Measurements from ENCODE around the gene ADGRG1.

Gene ADGRG1

DNA sequence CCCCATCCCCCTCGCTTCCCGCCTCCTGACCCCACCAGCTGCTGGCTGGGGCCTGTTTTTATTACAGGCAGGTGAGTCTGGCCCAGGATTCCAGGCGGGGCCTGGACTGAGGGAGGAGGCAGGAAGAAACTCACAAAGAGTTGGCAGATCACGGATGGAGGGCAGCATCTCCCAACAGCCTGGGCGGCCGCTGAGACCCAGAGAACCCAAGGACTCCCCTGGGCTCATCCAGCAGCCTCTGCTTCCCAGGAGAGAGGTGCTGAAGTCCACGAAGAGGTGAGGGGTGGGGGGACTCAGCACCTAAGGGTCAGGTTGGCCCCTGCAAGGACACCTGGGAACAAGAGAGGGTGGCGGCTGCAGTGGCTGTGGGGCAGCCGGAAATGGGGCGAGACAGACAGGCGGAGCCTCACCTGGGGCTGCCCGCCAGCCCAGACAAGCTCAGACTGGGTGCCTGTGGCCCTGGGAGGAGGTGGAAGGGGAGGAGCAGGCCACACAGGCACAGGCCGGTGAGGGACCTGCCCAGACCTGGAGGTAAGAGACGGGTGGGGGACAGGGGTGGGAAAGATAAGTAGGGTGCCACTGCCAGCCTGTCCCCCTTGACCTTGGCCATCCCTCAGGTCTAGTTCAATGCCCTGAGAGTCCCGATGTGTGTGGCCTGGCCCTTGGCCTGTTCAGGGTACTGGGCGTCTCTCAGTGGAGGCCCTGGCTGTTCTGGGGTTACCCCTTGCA is 8.7 kb upstream of the ADGRG1 start:
- in situ Hi-C loops (cut with MboI; ENCODE audit: low sequenced_read_pairs), result no loop called here

DNA sequence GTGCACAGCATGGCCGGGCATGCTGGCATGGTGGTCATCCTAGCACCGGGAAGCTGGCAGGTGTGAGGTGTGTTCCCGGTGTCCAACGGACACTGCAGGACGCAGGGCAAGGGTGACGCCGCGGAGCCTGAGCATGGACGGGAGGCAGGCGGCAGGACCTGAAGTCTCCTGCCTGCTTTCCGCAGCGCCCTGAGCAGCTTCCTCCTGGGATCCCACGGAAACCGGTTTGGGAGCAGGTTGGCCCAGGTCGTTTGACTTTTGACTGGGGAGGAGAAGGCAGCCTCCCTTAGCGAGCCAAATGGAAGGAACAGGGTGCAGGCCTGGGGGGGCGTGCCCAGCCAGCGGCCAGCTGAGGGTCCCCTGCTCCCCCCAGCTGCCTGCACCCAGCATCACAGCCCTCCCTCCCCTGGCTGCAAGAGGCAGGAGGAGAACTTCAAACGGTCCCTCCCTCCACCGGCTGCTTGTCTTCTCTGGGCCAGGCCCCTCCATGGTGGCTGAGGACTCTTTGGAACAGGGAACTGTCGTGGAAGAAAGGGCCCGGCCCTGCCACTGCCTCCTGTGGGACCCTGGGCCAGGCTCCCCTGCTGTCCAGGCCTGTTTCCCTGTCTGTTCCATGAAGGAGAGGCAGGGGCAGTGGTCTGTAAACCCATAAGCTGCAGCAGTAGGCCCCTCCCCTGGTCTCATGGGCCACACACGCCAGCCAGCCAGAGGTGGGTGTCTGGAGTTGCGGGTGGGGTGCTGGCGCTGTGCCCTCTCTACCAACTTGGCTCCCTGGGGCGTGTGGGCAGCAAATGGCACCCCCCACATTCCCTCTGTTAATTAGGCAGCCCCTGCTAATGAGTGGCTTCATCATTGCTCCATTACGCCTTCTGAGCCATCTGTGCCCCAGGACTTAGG is 7.8 kb upstream of the ADGRG1 start:
- in situ Hi-C loops (cut with MboI; ENCODE audit: low sequenced_read_pairs), result no loop called here

DNA sequence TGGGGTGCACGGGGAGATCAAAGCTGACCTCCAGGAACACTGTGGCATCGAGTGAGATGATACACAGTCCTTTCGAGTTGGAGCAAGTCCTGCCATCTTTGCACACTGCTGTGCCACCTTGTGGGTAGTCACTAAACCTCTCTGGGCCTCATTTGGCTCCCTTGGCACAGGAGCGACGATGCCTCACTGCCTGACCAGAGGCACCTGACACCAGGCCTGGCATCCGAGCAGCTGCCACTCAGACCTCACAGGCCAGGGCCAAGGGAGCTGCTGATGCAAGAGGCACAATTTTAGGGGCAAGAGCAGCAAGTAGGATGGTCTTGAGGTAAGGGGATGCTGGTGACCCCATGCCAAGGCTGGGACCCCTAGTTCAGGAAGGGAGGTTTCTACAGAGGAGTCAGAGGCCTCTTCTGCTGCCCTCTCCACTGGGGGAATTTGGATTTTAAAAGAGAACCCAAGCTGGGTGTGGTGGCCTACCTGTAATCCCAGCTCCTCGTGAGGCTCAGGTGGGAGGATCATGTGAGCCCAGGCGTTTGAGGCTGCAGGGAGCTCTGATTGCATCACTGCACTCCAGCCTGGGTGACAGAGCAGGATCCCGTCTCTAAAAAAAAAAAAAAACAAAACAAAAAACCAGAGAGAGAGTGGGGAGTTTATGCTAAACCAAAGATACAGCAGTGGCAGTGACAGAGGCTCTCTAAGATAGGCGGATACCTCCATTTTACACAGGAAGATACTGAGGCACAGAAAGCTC is 6.7 kb upstream of the ADGRG1 start:
- in situ Hi-C loops (cut with MboI; ENCODE audit: low sequenced_read_pairs), result no loop called here

DNA sequence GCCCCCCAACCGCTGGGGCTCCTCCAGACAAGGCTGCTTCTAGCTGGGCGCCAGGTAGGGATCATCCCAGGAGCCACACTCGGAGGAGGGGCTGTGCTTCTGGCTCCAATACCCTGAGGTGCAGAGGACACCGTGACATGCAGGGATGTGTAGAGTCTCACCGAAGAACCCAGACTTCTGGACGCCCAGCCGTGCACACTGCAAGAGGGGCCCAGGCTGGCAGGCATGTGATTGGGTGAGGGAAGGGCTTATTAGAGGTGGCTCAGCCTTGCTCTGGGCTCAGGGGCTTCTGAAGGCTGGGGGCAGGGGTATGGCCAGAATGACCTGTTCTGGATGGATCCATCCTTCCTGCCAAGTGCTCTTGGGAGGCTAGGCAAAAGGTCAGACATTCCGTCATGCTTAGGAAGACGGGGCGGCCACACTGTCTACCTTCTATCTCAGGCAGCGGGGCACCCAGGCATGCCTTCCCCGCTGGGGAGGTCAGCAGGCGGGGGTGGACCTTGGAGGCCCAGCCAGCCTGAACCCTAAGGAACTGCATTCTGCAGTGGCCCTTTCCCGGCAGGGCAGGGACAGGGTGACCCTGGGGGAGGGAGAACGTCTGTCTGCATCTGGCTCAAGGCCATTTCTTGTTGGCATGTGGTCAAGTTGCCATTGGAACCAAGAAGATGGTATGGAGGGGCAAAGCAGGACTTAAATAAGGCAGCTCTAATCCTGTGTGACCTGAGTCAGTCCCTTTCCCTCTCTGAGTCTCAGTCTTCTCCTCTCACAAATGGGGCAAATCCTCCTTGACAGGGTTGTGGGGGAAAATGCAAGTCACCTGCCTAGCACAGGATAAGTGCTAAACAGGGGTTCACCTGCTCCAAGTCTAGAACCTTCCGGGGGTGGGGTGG is 5.8 kb upstream of the ADGRG1 start:
- in situ Hi-C loops (cut with MboI; ENCODE audit: low sequenced_read_pairs), result no loop called here

DNA sequence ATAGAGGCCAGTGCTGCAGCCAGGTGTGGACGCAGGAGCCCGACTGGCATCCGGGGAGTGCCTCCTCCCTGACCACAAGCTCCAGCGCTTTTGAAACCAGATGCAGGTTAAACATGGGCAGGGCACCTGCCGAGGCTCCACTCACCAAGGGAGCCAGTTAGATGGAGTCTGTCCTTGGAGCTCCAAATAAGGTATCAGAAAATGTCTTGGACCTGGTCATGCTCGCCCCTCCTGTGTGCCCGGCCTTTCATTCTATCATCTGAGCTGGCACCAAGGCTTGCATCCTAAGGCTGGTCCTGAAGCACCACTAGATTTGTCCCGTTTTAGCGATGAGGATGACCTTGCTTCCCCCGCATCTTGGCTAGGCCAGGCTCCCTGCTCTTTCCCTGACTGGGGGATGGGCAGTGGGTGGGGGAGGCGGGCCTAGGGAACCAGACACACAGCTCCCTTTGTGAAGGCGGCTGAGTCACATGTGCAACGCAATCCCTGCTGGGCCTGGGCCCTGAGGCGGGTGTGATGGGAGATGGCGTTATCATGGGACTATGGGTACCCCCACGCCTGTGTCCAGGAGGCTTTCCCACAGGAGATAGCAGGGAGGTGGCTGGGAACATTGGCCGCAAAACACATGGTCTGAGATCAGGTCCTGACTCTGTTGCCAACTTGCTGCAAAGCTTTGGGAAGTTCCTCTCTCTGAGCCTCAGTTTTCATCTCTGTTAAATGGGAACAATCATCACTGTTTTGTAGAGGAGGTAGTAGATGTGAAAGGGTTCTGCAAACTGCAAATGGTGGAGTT is 5.0 kb upstream of the ADGRG1 start:
- in situ Hi-C loops (cut with MboI; ENCODE audit: low sequenced_read_pairs), result no loop called here

DNA sequence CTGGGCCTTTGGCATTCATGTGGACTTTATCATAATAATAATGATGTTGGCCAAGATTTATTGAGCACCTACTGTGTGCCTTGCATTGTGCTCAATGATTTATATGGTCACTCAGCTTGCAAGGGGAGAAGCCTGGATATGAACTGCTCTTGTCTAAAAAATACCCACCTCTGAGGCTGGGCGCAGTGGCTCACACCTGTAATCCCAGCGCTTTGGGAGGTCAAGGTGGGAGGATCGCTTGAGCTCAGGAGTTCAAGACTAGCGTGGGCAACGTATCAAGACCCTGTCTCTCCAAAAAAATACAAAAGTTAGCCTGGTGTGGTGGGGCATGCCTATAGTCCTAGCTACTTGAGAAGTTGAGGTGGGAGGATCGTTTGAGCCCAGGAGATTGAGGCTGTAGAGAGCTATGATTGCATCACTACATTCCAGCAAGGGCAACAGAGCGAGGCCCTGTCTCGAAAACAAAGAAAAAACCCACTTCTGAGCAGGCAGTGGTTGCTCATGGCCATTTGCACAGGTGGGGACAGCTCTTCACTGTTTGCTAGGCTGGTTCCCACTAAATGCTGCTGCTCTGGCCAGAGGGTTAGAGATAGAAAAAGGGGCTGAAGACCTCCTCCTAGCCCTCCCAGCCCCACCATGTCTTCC is 4.3 kb upstream of the ADGRG1 start:
- in situ Hi-C loops (cut with MboI; ENCODE audit: low sequenced_read_pairs), result no loop called here

DNA sequence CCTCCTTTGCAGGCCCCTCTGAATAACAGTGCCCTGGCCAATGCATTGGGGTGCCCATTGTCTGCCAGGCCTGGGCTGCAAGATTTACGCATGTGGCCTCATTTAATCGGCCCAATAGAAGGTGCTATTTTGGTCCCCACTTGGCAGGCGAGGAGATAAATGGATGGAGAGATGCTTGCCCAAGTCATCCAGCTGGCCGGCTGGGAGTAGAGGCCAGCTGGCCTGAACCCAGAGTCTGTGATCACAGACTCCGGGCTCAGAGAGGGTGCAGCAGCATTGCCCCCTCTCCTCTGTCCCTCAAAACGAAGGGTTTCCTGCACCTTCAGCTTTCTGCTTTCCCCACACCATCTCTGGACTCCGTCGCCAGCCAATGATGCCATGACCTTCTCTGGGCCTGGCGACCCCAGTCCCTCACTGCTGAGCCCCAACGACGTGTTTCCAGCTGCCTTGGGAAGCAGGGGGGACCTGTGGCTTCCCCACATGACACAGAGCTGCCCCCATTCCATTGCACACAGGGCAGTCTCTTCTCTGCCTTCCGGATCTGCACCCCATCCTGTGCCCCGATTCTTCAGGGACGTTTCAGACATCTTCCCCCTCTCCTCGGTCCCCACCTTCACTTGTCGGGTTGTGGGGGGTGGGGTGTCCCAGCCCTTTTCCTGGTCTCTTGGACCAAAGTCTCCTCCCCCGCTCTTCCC is 3.5 kb upstream of the ADGRG1 start:
- in situ Hi-C loops (cut with MboI; ENCODE audit: low sequenced_read_pairs), result no loop called here

DNA sequence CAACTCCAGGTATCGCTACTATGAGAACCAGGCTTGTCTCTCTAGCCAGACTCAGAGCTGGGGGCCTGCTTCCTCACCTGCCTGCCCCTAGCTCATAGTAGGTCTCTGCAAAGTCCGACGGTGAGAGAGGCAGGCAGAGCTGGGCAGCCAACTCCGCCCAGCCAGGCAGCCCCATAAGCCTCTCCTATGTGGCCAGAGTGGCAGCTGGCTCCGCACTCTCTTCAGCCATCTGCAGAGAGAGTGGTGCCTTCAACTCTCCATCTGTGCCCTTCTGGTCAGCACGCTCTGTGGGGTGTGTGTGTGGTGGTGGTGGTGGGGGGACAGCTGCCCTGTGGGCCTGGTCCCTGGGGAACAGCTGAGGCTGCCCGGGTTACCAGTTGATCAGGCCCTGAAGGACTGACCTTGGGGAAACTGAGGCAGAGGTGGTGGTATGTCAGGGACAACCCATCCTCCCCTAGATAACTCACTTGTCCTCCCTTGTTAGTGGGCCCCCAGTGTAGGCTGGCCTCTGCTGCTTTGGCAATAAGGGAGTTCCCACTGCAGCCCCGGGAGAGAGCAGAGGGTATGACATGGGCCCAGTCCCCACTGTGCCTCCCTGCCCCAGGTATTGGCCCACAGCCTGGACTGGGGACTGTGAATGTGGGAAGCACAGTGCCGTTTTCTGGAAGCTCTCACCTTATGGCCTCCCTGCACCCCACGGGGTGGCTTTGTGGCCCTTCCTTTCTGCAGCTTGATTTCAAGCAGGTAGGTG is 1.8 kb upstream of the ADGRG1 start:
- in situ Hi-C loops (cut with MboI; ENCODE audit: low sequenced_read_pairs), result no loop called here

DNA sequence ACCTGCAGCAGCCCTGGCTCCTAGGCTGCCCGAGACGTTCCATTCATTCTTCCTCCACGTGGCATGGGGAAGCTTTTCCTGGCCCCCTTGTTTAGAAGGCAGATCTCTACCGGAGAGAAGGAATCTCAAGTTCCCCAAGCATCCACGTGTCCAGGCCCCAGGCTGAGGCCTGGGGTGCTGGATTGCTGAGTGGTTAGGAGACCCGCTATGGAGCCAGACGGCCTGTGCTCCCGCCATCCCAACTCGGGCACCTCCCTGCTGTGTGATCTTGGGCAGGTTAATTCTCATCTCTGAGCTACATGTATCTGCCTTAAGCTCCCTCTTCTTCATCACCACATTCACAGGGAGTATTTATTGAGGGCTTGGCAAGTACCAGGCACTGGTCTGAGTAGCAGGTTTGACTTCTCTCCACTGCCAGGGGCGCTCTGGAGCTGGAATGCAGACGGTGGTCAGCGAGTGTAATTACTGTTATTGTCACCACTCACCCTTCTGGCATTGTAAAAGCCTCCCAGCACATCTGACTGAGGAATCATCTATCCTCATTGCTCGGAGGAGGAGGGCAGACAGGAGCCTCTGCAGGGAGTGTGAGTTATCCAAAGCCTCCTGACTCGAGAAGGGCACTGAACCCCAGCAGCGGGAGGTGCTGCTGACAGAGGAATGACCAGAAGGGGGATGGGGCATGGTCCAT is 1.1 kb upstream of the ADGRG1 start:
- in situ Hi-C loops (cut with MboI; ENCODE audit: low sequenced_read_pairs), result no loop called here

DNA sequence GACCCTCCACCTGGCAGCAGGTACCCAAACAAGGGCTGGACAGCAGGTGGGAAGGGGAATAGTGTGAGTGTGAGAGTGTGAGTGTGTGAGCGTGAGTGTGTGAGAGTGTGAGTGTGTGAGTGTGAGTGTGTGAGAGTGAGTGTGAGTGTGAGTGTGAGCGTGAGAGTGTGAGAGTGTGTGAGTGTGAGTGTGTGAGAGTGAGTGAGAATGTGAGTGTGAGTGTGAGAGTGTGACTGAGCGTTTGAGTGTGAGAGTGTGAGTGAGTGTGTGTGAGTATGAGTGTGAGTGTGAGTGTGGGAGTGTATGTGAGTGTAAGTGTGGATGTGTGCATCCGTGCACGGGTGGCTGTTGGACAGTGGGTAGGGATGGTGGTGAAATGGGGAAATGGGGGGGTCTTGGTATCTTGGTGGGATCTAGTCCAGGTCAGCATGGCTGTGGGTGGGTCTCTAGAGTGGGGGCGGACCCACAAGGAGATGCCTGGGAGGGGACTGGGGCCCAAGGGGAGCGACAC is 408 bp downstream of the ADGRG1 start:
- in situ Hi-C loops (cut with MboI; ENCODE audit: low sequenced_read_pairs), result no loop called here

DNA sequence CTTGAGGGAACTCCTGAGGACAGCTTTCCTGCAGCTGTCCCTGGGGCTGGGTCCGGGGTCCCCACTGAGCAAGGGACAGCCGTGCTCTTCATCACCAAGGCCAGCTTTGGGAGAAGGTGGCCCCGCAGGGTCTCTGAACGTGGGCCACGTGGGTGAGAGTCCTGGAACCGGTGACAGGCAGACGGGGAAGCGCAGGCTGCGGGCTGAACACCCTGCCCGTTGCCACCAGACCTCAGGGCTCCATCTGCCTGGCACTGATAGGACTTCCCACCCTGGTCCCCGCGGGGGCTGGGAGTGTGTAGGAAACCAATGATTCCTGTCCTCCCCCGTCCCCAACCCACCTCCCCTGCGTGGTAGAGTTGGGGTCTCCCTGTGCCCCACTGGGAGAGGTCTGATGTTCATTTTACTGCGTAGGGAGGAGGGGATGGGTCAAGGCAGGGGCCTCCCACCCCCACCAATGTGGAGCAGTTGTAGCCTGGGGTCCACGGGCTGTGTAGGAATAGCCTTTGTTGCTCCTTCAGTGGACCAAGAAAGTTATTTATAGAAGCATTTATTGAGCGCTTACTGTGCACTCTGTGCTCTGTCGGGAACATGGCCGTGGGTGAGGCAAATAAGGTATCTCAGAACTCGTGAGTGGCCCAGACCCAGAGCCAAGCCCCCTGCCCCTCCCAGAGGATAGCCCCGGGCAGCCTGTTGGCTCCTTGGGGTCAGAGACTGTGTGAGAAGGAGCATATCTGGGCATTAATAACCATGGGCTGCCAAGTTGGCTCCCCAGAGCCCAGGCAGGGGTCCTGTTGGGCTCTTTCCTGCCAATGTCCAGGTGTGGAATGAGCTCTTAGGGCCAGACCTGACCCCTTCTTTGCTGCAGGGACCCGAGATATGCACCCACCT is 1.3 kb downstream of the ADGRG1 start:
- in situ Hi-C loops (cut with MboI; ENCODE audit: low sequenced_read_pairs), result no loop called here

DNA sequence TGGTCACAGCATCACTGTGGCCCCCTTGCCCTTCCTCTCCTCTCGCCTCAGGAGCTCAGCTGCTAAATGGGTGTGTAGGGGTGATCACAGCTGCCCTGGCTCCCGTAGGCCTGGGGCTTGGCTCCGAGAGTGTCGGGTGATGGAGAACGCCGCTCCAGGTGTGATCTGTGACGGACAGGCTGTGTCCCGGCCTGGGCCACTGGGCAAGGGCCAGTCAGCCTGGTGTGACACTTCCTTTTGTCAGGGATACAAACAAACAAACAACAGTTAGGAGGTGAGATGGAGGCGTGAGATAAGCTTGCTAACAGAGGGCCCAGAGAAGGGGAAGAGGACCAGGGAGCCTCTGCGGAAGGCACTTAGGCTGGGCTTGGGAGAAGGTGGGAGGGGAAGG is 2.0 kb downstream of the ADGRG1 start:
- in situ Hi-C loops (cut with MboI; ENCODE audit: low sequenced_read_pairs), result no loop called here

DNA sequence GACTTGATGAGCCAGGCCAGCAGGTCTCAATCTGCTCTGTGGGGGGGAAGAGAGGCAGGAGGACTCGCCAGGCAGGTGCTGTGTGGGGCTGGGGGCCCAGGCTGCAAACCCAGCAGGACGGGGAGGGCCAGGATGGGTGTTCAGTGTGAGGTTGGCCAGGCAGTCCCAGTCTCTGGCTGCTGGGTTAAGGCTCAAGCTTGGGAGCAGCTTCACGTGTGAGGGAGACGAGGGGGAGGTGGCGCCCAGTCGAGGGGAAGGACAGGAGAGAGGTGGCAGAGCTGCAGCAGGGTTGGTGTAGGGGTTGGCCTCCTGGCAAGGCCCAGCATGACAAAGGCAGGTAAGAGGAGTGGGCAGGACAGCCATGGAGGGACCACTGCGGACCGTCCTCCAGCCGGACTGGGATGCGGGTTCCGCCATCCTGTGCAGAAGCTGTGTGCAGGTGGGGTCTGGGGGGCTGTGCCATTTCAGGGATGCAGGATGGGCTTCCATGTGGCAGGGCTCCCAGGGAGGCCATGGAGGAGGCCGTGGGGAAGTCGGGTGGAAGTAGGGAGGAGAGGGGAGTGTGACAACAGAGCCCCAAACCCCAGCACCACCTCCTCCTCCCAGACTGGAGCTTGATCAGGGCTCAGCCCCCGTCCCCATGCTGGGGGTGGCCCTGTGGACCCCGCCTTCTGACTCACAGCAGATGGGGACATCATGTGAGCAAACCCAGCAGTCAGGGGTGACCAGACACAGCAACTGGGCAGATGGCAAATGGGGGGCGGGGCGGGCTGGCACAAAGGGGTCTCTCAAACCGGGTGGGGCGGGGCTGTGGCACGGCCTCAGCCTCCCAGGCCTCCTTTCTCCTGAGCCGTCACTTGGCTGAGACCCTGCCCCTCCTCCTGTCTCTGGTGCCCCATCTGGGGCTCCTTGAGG is 2.8 kb downstream of the ADGRG1 start:
- in situ Hi-C loops (cut with MboI; ENCODE audit: low sequenced_read_pairs), result no loop called here

DNA sequence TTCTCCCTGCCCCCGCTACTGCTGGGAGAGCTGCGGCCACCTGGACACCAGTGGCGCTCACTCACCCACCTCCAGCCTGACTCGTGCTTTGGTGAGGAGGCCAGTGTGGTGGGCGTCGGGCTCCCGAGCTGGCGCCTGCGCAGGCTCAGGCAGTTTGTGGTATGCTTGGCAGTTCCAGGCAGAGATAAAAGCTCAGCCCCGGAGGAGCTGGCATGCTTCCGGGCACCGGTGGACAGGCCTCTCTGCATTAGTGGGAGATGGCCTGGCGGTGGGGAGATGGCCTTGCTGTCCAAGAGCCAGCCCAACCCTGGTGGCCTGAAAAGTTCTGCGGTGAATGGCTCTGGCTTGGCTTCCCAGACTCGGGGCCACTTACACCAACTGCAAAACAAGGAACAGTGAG is 4.1 kb downstream of the ADGRG1 start:
- in situ Hi-C loops (cut with MboI; ENCODE audit: low sequenced_read_pairs), result no loop called here

DNA sequence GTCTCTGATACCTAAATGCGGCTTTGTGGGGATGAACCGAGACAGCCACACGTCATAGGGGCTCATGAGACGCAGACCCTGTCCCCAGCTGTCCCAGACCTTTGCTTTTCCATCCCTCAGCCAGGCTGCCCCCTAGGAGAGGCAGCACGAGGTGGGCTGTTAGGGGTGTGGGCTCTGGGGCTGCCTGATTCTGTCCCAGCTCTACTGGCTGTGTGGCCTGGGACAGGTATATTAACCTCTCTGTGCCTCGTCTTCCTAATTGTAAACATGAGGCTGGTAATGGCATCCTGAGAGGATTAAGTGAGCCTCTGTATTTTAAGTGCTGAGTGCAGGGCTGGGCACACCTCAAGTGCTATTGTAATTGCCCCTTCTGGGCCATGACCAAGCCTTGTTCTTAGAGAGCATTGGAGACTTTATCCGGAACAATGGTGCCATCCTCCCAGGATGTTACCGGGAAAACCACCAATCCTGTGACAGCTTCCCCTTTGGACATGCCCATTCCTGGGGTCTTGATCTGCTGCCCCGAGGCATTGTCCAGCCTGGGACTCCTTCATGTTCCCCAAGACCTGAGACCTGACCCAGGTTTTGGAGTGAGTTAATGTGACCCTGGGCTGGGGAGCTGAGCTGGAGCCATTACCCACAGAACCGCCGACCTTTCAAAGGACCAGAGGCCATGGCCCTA is 5.1 kb downstream of the ADGRG1 start:
- in situ Hi-C loops (cut with MboI; ENCODE audit: low sequenced_read_pairs), result no loop called here
